HEK293 (cell line): Measurements from ENCODE around the gene AMIGO1.

Source experiments
- CTCF ChIA-PET: fragments of 350-600 bp; formaldehyde crosslinking; extraction: SDS; loops from one replicate; lab custom pipeline; 2021; ENCODE audit warnings: antibody characterized with exemption; lab: Yijun Ruan, JAX
- POLR2A ChIA-PET: fragments of 300-600 bp; formaldehyde crosslinking; extraction: SDS; loops from one replicate; lab custom pipeline; 2020; ENCODE audit warnings: antibody characterized with exemption, inconsistent platforms; lab: Yijun Ruan, JAX
- H3K27ac ChIP-seq: fragments of 200-500 bp; sonication (Bioruptor generic); 2 replicates; pipeline ENCODE4 v1.5.1; 2014; ENCODE audit warnings: low read depth, low read length, control low read depth, inconsistent platforms; ENCODE audit errors: extremely low read depth
- H3K36me3 ChIP-seq, 2 experiments: fragments of 200-500 bp in 1 of 2; sonication (Bioruptor generic) in 1 of 2; 1 replicate in 1 of 2; 2 replicates in 1 of 2; pipeline ENCODE4 v1.5.1; 2014 to 2017; ENCODE audit warnings: inconsistent platforms in 2 of 2, low read length in 2 of 2; ENCODE audit not compliant: control insufficient read depth in 2 of 2, insufficient read depth in 1 of 2
- H3K4me1 ChIP-seq: fragments of 200-500 bp; sonication (Bioruptor generic); 2 replicates; pipeline ENCODE4 v1.5.1; 2014; ENCODE audit warnings: mild to moderate bottlenecking, low read length, inconsistent platforms; ENCODE audit not compliant: control insufficient read depth, insufficient read depth
- H3K4me3 ChIP-seq: 2 replicates; pipeline ENCODE4 v1.5.1; 2011; ENCODE audit warnings: low read depth, mild to moderate bottlenecking, control low read depth, low read length, moderate library complexity
- H3K9me3 ChIP-seq: fragments of 200-500 bp; sonication (Bioruptor generic); 2 replicates; pipeline ENCODE4 v1.5.1; 2014; ENCODE audit warnings: low read depth, low read length, inconsistent platforms; ENCODE audit not compliant: control insufficient read depth, insufficient read depth
- BCL11A ChIP-seq: fragments of 450-650 bp; formaldehyde crosslinking; IDR thresholded peaks from 2 replicates; pipeline ENCODE4 v1.5.1; 2016; ENCODE audit warnings: low read depth, missing biosample characterization, missing genetic modification characterization
- EGR2 ChIP-seq: fragments of 450-650 bp; formaldehyde crosslinking; IDR thresholded peaks from 2 replicates; pipeline ENCODE4 v1.5.1; 2016; ENCODE audit warnings: low read depth, missing biosample characterization, missing genetic modification characterization
- OSR2 ChIP-seq: fragments of 450-650 bp; formaldehyde crosslinking; IDR thresholded peaks from 2 replicates; pipeline ENCODE4 v1.5.1; 2016; ENCODE audit warnings: missing biosample characterization, missing genetic modification characterization
- PATZ1 ChIP-seq: fragments of 450-650 bp; formaldehyde crosslinking; IDR thresholded peaks from 2 replicates; pipeline ENCODE4 v1.5.1; 2016; ENCODE audit warnings: missing biosample characterization, missing genetic modification characterization
- PRDM1 ChIP-seq: fragments of 450-650 bp; formaldehyde crosslinking; IDR thresholded peaks from 2 replicates; pipeline ENCODE4; 2016; ENCODE audit warnings: missing biosample characterization, missing genetic modification characterization
- SP2 ChIP-seq: fragments of 450-650 bp; formaldehyde crosslinking; IDR thresholded peaks from 2 replicates; pipeline ENCODE4 v1.5.1; 2016; ENCODE audit warnings: missing biosample characterization, missing genetic modification characterization
- WT1 ChIP-seq: fragments of 450-650 bp; formaldehyde crosslinking; IDR thresholded peaks from 2 replicates; pipeline ENCODE4 v1.5.1; 2016; ENCODE audit warnings: missing biosample characterization, missing genetic modification characterization
- ZBTB44 ChIP-seq: fragments of 450-650 bp; IDR thresholded peaks from 2 replicates; pipeline ENCODE4 v1.5.1; 2018; ENCODE audit warnings: missing biosample characterization, mild to moderate bottlenecking, missing genetic modification characterization
- ZFP69B ChIP-seq: fragments of 450-650 bp; formaldehyde crosslinking; IDR thresholded peaks from 2 replicates; pipeline ENCODE4 v1.5.1; 2016; ENCODE audit warnings: missing biosample characterization, missing genetic modification characterization
- ZNF23 ChIP-seq: fragments of 450-650 bp; formaldehyde crosslinking; IDR thresholded peaks from 2 replicates; pipeline ENCODE4 v1.5.1; 2016; ENCODE audit warnings: missing biosample characterization, missing genetic modification characterization, borderline replicate concordance
- ZNF280C ChIP-seq: fragments of 450-650 bp; formaldehyde crosslinking; IDR thresholded peaks from 2 replicates; pipeline ENCODE4 v1.5.1; 2016; ENCODE audit warnings: missing biosample characterization, missing genetic modification characterization
- ZNF292 ChIP-seq: fragments of 450-650 bp; formaldehyde crosslinking; IDR thresholded peaks from 2 replicates; pipeline ENCODE4 v1.5.1; 2016; ENCODE audit warnings: low read depth, missing biosample characterization, missing genetic modification characterization, borderline replicate concordance
- ZNF335 ChIP-seq: fragments of 450-650 bp; formaldehyde crosslinking; conservative IDR thresholded peaks from 2 replicates; pipeline ENCODE4 v1.5.1; 2016; ENCODE audit warnings: missing biosample characterization, missing genetic modification characterization
- ZNF426 ChIP-seq: fragments of 450-650 bp; formaldehyde crosslinking; IDR thresholded peaks from 2 replicates; pipeline ENCODE4 v1.5.1; 2017; ENCODE audit warnings: missing biosample characterization, missing genetic modification characterization, mild to moderate bottlenecking, inconsistent platforms, moderate library complexity
- ZNF433 ChIP-seq: fragments of 450-650 bp; formaldehyde crosslinking; IDR thresholded peaks from 2 replicates; pipeline ENCODE4 v1.5.1; 2016; ENCODE audit warnings: missing biosample characterization, missing genetic modification characterization, low read depth
- ZNF510 ChIP-seq: fragments of 450-650 bp; formaldehyde crosslinking; IDR thresholded peaks from 2 replicates; pipeline ENCODE4 v1.5.1; 2018; ENCODE audit warnings: mild to moderate bottlenecking, missing genetic modification characterization, missing biosample characterization; ENCODE audit not compliant: insufficient replicate concordance
- ZNF529 ChIP-seq: fragments of 450-650 bp; formaldehyde crosslinking; IDR thresholded peaks from 2 replicates; pipeline ENCODE4 v1.5.1; 2017; ENCODE audit warnings: missing genetic modification characterization, missing biosample characterization; ENCODE audit not compliant: insufficient replicate concordance
- ZNF561 ChIP-seq: fragments of 450-650 bp; IDR thresholded peaks from 2 replicates; pipeline ENCODE4 v1.5.1; 2018; ENCODE audit warnings: missing biosample characterization, missing genetic modification characterization, borderline replicate concordance
- ZNF596 ChIP-seq: fragments of 450-650 bp; IDR thresholded peaks from 2 replicates; pipeline ENCODE4 v1.5.0; 2018; ENCODE audit warnings: missing biosample characterization, mild to moderate bottlenecking, missing genetic modification characterization, moderate library complexity
- ZNF660 ChIP-seq: fragments of 450-650 bp; IDR thresholded peaks from 2 replicates; pipeline ENCODE4 v1.5.1; 2018; ENCODE audit warnings: missing biosample characterization, mild to moderate bottlenecking, missing genetic modification characterization
- TF ChIP-seq, protein P1 (sequence below): fragments of 450-650 bp; formaldehyde crosslinking; IDR thresholded peaks from 2 replicates; pipeline ENCODE4 v1.5.1; 2017; ENCODE audit warnings: missing biosample characterization, missing genetic modification characterization
- TF ChIP-seq, protein P2 (sequence below): fragments of 450-650 bp; formaldehyde crosslinking; IDR thresholded peaks from 2 replicates; pipeline ENCODE4 v1.5.1; 2016; ENCODE audit warnings: missing biosample characterization, missing genetic modification characterization
- TF ChIP-seq, protein P3 (sequence below): fragments of 450-650 bp; formaldehyde crosslinking; IDR thresholded peaks from 2 replicates; pipeline ENCODE4 v1.5.0; 2017; ENCODE audit warnings: missing biosample characterization, missing genetic modification characterization, borderline replicate concordance
- TF ChIP-seq, protein P4 (sequence below): fragments of 450-650 bp; formaldehyde crosslinking; IDR thresholded peaks from 2 replicates; pipeline ENCODE4 v1.5.1; 2016; ENCODE audit warnings: missing biosample characterization, missing genetic modification characterization, borderline replicate concordance

AMIGO1 gene

DNA sequence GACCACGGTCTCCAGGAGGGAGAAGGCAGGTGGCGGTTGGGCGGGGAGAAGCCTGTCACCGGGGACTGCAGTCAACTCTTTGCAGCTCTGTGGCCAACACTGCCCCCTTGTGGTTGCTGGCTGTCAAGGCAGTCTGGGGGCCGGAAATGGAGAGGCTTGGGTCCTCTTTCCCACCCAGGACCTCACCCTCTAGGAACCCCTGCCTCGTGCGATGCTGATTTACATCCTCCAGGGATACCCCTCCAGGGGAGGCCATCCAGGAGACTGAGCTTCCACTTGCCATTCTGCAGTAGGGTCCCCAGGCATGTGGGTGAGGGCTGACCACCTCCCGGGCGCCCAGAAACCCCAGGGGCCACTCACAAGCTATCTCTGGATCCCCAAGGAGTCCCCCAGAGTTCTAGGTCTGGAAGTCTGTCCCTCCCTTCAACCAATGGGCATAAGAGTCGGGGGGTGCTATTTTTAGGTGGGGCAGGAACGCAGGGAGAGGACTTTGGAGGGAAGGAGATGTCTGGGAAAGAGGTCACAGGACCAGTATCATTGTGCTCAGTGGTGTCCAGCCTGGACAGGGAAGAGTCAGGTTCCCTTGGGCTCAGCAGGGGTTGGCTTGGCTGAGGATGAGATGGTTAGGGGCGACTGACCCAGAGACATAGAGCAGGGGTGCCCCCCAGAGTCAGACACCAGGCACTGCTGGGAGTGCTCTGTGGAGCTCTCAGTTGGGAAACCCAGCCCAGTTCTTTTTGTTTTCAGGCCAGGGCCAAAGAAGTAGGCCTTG lies 23.0 kb upstream of the AMIGO1 start:
- no peak overlapping the region for H3K4me3 ChIP-seq
- no peaks in the 10 kb centered on the region for H3K9me3 ChIP-seq
- H3K27ac ChIP-seq: no peak overlapping the region
- H3K4me1 ChIP-seq: no peaks in the 10 kb centered on the region
- no peaks in the 10 kb centered on the region for H3K36me3 ChIP-seq
- POLR2A ChIA-PET: interaction anchor here (0.8 to 1.8 kb wide), 7 partner anchors 12 to 255 kb away, joined by 3 to 11 read pairs (median 4); partner anchors contain the start of genes CYB561D1 and GNAI3
- CTCF ChIA-PET: interaction anchor here (0.5 to 20.8 kb wide), 68 partner anchors 9 to 1637 kb away, joined by 3 to 1152 read pairs (median 4); partner anchors contain the start of genes AHCYL1, AMIGO1, ATXN7L2 and CYB561D1
- TF ChIP-seq ZNF23 (tag by site-specific recombination): no peak
- TF ChIP-seq ZNF660 (tag by site-specific recombination): no peak
- TF ChIP-seq ZNF529 (tag by site-specific recombination): no peak
- TF ChIP-seq PATZ1: peak; percentile 72
- peak; percentile 73; the same call in 1 of the 2 replicates for TF ChIP-seq BCL11A (tag by site-specific recombination)
- TF ChIP-seq, protein P1, sequence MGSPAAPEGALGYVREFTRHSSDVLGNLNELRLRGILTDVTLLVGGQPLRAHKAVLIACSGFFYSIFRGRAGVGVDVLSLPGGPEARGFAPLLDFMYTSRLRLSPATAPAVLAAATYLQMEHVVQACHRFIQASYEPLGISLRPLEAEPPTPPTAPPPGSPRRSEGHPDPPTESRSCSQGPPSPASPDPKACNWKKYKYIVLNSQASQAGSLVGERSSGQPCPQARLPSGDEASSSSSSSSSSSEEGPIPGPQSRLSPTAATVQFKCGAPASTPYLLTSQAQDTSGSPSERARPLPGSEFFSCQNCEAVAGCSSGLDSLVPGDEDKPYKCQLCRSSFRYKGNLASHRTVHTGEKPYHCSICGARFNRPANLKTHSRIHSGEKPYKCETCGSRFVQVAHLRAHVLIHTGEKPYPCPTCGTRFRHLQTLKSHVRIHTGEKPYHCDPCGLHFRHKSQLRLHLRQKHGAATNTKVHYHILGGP (tag by site-specific recombination): no peak
- TF ChIP-seq EGR2 (tag by site-specific recombination): no peak
- TF ChIP-seq ZNF292 (tag by site-specific recombination): no peak
- no peak for TF ChIP-seq ZNF561
- peak; percentile 89 for TF ChIP-seq ZNF335 (tag by site-specific recombination)
- no peak for TF ChIP-seq ZNF596 (tag by site-specific recombination)
- TF ChIP-seq SP2 (tag by site-specific recombination): no peak
- TF ChIP-seq, protein P2, sequence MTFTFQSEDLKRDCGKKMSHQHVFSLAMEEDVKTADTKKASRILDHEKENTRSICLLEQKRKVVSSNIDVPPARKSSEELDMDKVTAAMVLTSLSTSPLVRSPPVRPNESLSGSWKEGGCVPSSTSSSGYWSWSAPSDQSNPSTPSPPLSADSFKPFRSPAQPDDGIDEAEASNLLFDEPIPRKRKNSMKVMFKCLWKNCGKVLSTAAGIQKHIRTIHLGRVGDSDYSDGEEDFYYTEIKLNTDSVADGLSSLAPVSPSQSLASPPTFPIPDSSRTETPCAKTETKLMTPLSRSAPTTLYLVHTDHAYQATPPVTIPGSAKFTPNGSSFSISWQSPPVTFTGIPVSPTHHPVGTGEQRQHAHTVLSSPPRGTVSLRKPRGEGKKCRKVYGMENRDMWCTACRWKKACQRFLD (tag by site-specific recombination): no peak
- TF ChIP-seq, protein P3, sequence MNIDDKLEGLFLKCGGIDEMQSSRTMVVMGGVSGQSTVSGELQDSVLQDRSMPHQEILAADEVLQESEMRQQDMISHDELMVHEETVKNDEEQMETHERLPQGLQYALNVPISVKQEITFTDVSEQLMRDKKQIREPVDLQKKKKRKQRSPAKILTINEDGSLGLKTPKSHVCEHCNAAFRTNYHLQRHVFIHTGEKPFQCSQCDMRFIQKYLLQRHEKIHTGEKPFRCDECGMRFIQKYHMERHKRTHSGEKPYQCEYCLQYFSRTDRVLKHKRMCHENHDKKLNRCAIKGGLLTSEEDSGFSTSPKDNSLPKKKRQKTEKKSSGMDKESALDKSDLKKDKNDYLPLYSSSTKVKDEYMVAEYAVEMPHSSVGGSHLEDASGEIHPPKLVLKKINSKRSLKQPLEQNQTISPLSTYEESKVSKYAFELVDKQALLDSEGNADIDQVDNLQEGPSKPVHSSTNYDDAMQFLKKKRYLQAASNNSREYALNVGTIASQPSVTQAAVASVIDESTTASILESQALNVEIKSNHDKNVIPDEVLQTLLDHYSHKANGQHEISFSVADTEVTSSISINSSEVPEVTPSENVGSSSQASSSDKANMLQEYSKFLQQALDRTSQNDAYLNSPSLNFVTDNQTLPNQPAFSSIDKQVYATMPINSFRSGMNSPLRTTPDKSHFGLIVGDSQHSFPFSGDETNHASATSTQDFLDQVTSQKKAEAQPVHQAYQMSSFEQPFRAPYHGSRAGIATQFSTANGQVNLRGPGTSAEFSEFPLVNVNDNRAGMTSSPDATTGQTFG: no peak
- TF ChIP-seq, protein P4, sequence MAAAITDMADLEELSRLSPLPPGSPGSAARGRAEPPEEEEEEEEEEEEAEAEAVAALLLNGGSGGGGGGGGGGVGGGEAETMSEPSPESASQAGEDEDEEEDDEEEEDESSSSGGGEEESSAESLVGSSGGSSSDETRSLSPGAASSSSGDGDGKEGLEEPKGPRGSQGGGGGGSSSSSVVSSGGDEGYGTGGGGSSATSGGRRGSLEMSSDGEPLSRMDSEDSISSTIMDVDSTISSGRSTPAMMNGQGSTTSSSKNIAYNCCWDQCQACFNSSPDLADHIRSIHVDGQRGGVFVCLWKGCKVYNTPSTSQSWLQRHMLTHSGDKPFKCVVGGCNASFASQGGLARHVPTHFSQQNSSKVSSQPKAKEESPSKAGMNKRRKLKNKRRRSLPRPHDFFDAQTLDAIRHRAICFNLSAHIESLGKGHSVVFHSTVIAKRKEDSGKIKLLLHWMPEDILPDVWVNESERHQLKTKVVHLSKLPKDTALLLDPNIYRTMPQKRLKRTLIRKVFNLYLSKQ (tag by site-specific recombination): no peak
- no peak for TF ChIP-seq WT1 (tag by site-specific recombination)
- TF ChIP-seq ZBTB44 (tag by site-specific recombination): no peak
- TF ChIP-seq ZNF280C (tag by site-specific recombination): no peak
- no peak for TF ChIP-seq OSR2 (tag by site-specific recombination)
- TF ChIP-seq ZNF433 (tag by site-specific recombination): no peak
- TF ChIP-seq ZFP69B (tag by site-specific recombination): no peak
- no peak for TF ChIP-seq PRDM1 (tag by site-specific recombination)
- TF ChIP-seq ZNF426 (tag by site-specific recombination): no peak
- TF ChIP-seq ZNF510 (tag by site-specific recombination): no peak
